CD4-positive, alpha-beta T cell treated with Interleukin-4 for 1 hour (primary cell): ENCODE data around the gene CBLN3.
"Not testable (repeated sequence)": the region's sequence is repeated elsewhere in the genome, so short reads cannot be mapped to it uniquely, and the experiment has no call there.

ENCODE experiments used
- DNase-seq, 2 donors: peaks; one replicate each; pipeline ENCODE4 v3.0.0-alpha.2; 2020 to 2022

The CBLN3 gene

DNA sequence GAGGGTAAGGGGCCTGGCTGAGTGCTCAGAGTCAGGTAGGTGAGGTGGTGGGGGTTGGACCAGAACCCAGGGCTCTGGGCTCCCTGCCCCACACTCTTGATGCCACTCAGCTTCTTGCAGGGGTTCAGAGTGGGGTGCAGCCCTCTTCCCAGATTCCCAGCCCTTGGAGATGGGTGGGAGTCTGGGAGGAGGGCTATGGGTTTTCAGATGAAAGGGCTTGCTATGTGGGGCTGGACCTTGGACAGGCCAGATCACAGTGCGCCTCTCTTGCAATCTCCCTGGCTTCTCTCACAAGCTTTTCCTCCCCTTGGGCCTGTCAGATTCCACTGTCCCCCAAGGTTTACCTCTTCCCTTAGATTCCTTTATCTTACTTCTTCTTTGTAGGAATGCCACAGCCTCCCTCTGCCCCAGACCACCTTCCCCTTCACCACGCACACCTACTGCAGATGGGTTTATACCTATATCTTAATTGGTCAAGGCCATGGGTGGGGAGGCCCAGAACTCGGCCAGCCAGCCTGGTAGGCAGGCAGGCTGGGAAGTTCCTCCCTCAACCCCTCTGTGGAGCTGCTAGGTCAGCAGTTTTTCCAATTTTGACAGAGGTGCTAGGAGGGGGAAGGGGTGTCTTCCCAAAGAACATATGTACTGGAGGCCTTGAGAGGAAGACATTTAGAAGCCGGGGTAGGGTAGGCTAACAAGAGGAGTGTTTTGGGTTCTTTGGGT lies 29.3 kb downstream of the CBLN3 start:
- no peak for DNase-seq

DNA sequence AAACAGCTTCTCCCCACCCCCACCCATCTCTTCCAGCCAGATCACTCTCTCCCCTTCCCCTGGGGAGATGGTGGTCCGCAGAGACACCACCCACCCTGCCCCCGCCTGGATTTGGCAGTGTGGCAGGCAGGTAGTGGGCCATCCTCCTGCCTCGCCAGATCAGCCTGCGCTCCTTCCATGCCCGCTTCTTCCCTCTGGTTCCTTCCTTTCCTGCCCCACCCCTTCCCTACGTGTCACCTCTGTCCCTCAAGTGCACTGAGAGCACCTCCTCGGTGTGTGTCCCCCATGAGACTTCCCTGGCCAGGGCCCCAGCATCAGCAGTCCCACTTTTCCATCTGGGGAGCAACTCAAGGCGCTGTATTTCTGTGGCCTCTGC lies 30.0 kb downstream of the CBLN3 start:
- DNase-seq: no peak

DNA sequence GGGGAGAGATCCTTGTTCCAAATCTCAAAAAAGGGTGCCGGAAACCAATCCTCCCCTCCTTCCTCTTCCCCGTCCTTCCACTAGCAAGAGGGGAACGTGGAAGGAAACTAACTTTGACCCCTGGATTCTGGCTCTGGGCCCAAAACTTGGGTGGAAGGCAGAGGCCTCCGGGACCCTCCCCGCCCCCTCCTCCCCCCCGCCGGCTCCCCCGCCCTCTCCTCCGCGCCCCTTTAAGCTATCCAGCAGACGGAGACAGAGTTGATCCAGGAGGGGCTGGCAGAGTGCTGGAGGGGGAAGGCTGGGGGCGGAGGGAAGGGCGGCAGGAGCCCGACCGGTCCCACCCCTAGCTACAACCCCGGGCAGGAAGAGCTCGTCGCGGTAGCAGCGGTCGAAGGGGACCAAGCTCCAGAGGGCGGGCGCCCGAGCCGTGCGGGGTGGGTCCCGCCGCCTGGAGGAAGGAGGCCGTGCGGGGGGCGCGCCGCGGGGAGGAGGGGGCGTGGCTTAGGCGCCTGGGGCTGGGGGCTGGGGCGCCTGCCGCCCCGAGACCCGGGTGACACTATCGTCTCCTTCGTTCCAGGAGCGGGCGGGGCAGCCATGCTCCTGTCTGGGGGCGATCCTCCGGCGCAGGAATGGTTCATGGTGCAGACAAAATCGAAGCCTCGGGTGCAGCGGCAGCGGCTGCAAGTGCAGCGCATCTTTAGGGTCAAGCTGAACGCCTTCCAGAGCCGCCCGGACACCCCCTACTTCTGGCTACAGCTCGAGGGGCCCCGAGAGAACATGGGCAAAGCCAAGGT lies 30.6 kb downstream of the CBLN3 start, which contains the start of gene NYNRIN:
NYNRIN (plus strand) TSS at position 351 of the 794 bp plus-strand sequence; CDS start at position 595, 244 bp downstream.
- DNase-seq: peak in 1 of 2 donors; percentile 23

DNA sequence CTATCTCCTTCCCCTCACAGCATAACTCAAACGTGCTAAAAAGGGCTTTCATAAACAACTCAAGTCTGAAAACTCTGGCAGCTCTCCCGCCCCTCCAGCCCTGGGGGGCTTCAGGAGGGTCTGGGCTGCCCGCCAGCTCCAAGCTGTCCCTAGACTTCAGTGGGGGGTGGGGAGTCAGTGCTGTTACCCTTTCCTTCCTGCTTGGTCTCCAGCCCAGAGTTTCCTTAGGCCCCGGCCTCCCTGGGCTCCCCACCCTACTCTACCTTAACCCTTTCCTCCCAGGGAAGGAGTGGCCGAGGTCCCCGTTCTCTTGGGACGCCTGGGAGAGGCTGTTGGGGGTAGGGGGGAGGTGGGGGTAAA lies 31.2 kb downstream of the CBLN3 start:
- no peak for DNase-seq

DNA sequence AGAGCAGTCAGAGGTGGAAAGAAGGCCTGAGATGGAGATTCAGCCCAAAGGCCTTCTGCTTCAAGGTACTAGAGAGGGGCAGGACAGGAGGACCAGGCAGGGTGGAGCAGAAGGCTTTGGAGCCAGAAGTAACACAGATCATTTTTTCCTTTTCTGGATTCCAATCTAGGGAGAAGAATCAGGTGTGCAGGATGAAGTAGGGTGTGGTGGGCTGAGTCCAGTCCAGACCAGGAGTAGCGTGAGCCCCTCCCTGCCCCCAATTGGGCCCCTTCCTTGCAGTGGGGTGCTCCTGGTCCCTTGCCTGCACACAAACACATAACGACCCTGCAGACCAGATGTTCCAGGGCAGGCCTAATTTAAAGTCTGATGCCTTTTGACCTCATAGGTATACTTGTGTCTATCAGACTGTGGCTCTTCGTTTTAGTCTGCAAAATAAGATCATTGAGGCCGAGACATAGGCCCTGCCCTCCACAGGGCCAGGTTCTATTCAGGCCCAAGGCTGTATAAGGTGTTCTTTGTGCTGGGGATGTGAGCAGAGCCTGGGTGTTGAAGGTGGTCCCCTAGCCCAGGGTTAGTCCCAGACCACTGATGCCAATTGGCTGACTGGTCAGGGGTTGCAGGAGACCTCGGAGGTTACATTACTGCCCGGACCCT lies 31.7 kb downstream of the CBLN3 start:
- DNase-seq: no peak

DNA sequence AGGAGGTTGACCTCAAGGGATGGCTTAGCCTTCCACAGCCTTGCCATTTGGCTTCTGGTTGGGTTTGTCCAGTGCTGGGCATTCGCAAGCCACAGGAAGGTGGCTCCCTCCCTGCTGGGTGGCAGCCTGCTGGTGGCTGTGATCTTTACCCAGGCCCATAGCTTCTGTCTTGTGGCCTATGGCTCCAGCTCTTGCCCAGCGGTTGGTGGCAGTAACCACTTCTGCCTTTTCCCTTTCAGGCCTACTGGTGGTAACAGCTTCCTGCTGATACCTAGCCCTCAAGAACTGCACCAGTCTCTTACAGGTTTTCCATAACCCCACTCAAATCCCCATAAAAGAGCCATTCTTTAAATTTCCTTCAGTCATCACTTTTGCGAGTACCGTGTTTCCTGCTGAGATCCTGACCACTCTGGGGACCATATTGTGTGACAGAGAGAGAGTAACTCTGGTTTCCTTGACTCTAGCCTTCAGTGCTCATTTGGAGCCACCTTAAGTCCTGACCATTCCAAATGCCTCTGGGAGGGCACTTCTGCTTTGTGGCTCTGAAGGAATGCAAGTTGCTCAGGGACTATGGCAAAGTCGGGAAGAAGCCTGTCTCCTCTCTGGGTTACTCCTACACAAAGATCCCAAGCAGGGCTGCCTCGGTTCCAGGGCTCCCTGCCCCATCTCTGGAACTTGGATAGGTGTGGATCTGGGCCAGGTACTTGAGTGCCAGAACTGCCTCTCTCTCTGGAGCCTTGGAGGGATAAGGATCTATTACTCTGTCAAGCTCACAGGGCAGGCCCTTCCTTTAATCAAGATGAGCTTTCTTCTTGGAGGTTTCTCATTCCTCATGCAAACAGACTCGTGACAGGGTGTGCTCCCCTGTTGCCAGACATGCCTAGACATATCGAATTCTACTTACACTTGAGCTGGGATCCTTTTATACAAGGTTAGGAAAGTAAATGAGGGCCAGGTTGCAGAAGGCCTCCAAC lies 33.6 kb downstream of the CBLN3 start:
- DNase-seq: peak in 1 of 2 donors; percentile 4

DNA sequence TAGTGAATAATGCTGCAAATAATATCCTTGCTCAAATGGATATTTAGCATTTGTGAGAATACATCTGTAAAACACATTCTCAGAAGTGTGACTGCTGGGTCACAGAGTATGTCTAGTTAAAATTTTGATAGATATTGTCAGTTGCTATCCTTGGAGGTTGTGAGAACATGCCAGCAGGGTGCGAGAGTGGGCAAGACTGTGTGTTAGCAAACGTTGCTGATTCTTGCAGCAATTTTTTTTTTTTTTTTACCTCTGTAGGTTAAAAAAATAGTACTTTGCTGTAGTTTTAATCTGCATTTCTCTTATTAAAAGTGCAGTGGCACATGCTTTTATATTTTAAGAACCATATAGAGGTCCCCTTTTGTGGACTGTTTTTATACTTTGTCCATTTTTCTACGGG lies 35.2 kb downstream of the CBLN3 start:
- DNase-seq: no peak

DNA sequence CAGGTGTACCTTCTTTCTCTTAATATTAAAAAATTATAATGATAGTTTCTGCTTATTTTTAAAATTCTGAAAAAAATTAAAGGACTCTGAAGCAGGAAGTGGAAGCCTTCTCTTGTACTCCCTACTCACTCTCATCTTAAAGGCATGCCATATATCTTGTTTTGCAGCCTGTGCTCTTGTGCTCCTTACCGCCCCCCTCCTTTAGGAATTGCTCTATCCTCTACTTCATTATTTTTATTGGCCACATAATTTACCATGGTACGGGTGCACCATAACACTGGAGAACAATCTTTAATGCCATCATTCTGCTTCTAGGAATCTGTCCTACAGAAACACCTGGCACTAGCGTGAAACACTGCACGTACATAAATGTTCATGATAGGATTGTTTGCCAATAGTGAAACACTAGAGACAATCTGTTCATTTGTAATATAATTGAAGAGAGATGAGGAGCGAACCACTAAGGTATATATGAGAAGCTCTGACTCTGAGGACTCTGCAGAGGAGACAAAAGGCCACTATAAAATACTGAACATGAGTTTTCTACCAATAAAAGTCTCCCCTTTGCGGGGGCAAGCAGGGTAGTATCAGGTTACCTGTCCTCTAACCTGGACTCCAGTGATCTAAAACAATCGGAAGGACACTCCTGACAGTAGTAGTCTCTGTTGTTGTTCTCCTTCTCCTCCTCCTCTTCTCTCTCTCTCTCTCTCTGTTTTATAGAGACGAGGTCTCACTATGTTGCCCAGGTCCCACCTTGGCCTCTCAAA lies 37.0 kb downstream of the CBLN3 start:
- DNase-seq: no peak

DNA sequence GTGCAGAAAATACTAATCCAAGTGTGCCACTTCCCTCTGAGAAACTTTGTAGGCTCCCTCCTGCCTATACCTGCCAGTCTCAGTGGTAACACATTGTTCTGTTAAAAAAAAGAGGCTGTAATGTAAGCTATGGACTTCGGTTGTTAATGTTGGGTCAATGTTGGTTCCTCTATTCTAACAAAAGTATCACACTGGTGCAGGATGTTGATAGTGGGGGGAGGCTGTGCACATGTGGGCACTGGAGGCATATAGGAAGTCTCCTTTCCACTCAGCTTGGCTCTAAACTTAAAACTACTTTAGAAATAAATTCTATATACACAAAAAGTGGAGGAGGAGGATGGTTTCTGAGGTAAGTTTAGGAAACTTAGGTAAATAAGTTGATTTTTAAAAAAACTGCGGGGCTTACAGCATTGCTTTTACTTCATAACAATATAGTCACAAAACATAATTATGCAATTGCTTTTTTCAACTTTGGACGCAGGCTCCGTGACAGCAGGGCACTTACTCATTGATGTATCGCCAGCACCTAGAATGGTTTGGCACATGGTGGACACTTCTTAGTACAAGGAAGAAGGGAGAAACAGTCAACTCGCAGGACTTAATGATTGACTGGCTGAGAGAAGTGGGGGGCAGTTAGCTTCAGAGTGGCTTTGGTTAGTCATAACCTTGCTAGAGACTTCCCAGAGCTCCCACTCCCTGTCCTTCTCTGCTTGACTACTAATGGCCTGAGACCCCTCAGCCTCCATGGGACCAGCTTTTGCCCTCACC lies 38.6 kb downstream of the CBLN3 start:
- no peak for DNase-seq

DNA sequence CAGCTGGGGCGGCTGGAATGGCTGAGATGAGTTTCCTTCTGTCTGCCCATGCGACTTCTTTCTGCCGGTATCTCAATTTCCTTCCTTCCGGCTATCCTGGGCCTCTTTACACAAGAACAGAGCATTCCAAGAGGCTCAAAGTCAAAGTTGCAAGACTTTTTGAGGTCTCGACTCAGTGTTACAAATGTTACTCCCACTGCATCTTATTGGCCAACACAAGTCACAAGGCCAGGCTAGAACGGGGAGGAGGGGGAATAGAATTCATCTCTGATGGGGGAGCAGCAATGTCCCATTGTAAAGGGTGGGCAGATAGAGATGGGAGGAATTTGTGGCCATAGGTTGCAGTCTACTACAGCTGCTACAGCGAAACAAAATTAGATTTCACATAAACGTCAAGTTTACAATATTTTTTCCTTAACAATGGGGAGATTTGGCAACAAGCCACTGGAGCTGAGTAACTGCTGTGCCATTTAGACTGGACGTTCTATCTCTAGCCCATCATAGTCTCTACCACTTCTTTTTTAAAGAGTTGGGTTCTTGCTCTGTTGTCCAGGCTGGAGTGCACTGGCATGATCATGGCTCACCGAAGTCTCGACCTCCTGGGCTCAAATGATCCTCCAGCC lies 40.1 kb downstream of the CBLN3 start:
- no peak for DNase-seq

DNA sequence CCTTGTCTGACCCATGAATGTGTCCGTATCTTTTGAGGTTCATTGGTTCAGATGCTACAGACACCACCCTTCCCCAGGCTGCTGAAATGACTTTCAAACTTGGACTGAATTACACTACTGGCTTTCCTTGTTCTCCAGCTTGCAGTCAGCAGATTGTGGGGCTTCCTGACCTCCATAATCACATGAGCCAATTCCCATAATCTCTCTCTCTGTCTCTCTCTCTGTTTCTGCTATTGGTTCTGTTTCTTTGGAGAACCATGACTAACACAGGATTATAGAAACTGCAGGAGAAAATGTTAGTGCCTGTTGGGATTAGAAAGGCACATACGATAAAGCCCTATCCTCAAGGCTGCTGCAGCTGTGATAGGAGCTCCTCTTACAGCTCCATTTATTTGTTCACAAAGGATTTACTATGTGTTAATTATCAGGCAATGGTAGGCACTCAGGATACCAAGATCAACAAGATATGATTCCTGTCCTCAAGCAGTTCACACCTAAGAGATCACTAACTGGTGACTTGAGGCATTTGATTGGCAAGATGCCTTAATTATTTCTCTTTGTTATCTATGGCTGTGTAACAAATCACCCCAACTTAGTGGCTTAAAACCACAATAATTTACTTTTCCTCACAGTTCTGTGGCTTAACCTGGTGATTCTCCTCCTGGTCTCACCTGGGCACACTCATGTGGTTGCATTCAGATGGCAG lies 40.8 kb downstream of the CBLN3 start:
- DNase-seq: no peak

DNA sequence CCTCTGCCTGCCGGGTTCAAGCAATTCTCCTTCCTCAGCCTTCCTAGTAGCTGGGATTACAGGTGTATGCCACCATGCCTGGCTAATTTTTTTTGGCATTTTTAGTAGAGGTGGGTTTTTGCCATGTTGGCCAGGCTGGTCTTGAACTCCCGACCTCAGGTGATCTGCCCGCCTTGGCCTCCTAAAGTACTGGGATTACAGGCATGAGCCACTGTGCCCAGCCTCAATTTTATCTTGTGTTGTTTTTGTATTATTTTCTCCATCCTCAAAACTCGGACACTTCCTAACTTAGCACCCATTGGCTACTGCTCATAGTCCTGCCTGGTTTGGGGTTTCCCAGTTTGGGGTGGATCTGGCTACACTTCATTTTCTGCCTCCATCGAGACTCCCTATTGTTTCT lies 41.9 kb downstream of the CBLN3 start:
- not testable (repeated sequence) for DNase-seq

DNA sequence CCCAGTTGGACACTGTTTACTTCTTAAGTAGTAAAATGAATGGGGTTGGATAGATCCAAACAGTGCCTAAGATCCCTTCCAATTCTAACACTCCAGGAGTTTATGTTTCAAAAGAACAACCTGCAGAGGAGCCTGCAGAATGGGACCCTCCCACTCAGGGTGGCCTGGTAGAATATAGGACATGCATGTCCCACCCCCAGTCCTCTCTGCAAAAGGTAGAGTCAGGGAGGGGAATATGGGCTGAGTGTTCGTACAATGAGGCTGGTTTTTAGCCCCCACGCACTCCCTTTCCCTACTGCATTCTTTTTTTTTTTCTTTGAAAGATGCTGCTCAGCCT lies 42.5 kb downstream of the CBLN3 start:
- no peak for DNase-seq

DNA sequence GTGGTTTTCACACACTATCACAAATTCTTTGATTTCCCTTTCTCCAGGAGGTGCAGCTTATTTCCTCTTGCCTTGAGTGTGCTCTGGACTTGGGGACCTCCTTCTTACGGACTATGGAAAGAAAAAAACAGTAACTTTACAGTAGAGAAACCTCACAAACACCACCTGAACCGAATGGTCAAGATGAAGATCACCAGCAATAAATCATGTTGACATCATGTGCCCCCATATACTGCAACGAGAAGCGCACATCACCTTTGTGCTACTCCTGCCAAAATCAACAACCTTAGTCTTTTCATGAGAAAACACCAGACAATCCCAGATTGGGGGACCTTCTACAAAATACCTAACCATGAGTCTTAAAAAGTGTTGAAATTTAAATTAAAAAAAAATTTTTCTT lies 43.9 kb downstream of the CBLN3 start:
- DNase-seq: no peak

DNA sequence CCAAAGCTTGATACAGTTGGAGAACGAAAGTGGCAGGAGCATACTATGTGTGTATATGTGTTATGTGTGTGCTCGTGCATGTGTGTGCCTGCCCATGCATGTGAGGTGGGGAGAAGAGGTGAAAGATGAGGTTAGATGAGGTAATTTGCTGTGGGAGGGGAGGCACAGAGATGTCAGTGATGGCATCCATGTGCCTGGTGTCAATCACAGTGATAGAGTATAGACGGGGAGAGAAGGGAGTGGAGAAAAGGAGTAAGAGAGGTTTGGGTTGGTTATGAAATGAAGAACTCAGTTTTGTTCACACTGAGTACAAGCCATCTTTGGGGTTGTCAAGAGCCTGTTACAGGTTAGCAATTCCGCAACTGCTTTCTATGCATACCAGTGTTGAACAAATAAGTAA lies 45.3 kb downstream of the CBLN3 start:
- no peak for DNase-seq

DNA sequence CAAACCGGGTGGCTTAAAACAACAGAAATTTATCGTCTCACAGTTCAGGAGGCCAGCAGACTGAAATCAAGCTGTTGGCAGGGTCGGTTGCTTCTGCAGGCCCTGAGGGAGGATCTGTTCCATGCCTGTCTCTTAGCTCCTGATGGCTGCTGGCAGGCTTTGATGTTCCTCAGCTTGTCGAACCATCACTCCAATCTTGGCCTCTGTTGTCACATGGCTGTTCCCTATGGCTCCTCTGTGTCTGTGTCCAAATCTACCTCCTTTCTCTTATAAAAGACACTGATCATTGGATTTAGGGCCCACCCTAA lies 47.5 kb downstream of the CBLN3 start:
- no peak for DNase-seq

DNA sequence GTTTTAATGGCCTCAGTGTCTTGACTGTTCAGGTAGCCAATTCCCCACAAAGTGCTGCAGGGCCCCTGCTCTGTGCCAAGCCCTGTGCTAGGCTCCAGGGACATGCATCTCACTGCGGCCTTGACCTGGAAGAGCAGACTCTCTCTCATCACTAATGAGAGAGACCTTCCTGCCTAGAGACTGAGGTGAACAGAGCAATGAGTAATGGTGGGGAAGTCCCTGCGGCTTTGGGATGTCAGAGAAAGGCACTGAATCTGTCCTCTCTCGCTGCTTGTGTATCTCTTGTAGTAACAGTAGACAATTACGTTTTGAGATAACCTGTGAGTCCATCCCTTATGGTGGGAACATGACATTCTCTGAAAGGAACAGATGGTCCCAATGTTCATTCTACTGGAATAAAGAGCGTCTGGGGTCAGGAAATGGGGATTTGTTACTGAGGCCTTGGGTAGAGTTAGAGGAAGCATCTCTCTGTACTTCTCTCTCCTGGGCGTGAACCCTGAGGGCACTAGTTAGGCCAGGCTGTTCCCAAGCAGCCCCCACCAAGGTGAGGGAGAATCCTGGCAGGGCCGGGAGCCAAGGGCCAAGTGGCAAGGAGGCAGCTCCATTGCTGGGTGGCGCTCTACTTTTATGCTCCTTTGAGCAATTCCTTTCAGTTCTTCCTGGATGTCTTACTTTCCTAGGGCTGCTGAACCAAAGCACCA lies 48.0 kb downstream of the CBLN3 start:
- no peak for DNase-seq

DNA sequence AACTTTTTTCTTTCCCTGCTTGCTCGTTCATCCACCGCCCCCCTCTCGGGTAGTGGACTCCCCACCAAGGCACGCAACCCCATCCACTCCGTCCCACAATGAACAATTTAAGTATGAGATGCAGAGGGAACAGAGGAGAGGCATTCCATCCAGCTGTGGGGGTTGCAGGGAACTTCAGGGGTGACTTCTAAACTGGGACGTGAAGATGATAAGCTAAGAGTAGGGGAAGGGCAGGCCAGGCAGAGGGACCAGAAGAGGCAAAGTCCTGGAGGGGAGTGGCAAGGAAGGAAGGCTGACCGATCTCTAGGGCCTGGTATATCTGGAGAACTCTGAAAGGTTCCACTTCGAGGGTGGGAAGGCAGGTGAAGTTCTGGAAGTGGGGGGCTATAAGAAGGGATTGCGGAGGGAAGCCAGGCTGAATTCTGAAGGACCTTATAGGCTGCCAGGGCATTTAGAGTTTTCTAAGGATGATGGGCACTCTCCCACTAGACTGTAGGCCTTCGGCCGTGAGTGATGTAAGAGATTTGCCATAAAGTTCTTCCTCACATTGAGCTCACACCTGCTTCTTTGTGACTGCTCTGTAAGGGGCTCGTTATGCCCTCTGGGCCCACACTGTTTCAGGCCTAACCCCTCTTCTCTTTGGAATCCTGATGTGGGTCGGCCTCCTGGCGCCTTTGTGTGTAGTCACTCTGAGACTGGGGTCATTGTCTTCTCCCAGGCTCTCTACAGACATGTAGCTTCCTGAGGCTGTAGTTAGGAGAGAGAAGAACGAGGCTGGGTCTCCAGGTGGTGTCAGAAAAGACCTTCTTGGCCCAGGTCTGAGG lies 49.3 kb downstream of the CBLN3 start:
- DNase-seq: no peak
